Memory B cell (primary cell): ENCODE data around the gene CACNA2D4.

Experiments
- ATAC-seq: fragments of 150-1000 bp; cut with Tn5 transposase; 2 replicates; pipeline ENCODE4 v1.10.0; 2021; ENCODE audit warnings: low read depth, mild to moderate bottlenecking, moderate library complexity
- DNase-seq, 2 donors: peaks; one replicate each; pipeline ENCODE4 v3.0.0; 2022; ENCODE audit warnings: low spot score in 2 of 2
- H3K27ac Mint-ChIP-seq: one replicate; pipeline ENCODE4 v1.8.0; 2022; ENCODE audit warnings: mild to moderate bottlenecking, moderate library complexity, mixed read lengths
- H3K27me3 Mint-ChIP-seq: one replicate; pipeline ENCODE4 v1.8.0; 2022; ENCODE audit warnings: mixed read lengths
- H3K36me3 Mint-ChIP-seq: one replicate; pipeline ENCODE4 v1.8.0; 2022; ENCODE audit warnings: mild to moderate bottlenecking, mixed read lengths
- H3K4me1 Mint-ChIP-seq: one replicate; pipeline ENCODE4 v1.8.0; 2022; ENCODE audit warnings: mixed read lengths
- H3K4me3 Mint-ChIP-seq: one replicate; pipeline ENCODE4 v1.8.0; 2022; ENCODE audit warnings: mild to moderate bottlenecking, moderate library complexity, mixed read lengths
- H3K9me3 Mint-ChIP-seq: one replicate; pipeline ENCODE4 v1.8.0; 2022; ENCODE audit warnings: mixed read lengths

CACNA2D4 gene

GRCh38 chr12:1799882-1800400 lies 118.5 kb downstream of the CACNA2D4 start:
- Mint-ChIP-seq H3K9me3 (peaks cover 1% of the 10 kb centered on the region), H3K4me3 (no peak overlapping the region), H3K4me1 (peaks cover 23% of the 10 kb centered on the region), H3K36me3 (no peaks in the 10 kb centered on the region), H3K27ac (no peak overlapping the region), H3K27me3 (no peaks in the 10 kb centered on the region)
- DNase-seq (no peak), ATAC-seq (no peak)

- DNase-seq (no peak), ATAC-seq (no peak)
- no peaks in the 10 kb centered on the region for H3K27me3 Mint-ChIP-seq
- no peak overlapping the region for H3K4me3 Mint-ChIP-seq
- H3K4me1 Mint-ChIP-seq = peaks cover 23% of the 10 kb centered on the region
- H3K9me3 Mint-ChIP-seq = no peaks in the 10 kb centered on the region
- H3K27ac Mint-ChIP-seq = no peak overlapping the region
- H3K36me3 Mint-ChIP-seq = no peaks in the 10 kb centered on the region
These were observed 119.2 kb downstream of the CACNA2D4 start for GRCh38 chr12:1799051-1799881.

DNA sequence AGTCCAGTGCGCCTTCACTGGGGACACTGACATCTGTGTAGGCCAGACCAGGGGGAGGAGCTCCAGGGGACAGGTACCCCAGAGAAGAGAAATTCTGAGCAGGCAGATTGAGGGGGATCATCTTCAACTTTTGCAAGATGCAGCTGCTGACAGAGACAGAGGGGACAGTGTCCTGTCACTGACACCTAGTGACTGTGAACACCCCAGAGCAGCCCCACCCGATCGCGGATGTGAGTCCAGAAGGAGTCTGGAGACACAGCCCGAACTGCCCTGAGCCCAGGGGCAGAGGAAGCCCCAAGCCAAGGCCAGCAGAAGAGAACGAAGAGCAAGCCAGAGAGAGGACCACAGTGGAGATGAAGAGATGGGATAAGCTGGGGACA lies 119.8 kb downstream of the CACNA2D4 start:
- Mint-ChIP-seq H3K9me3 (no peaks in the 10 kb centered on the region), H3K4me1 (peaks cover 23% of the 10 kb centered on the region), H3K4me3 (no peak overlapping the region), H3K27me3 (no peaks in the 10 kb centered on the region), H3K36me3 (no peaks in the 10 kb centered on the region), H3K27ac (no peak overlapping the region)
- DNase-seq = no peak
- no peak for ATAC-seq

GRCh38 chr12:1797991-1798640 lies 120.3 kb downstream of the CACNA2D4 start:
- H3K36me3 Mint-ChIP-seq = no peaks in the 10 kb centered on the region
- peaks cover 23% of the 10 kb centered on the region for H3K4me1 Mint-ChIP-seq
- ATAC-seq (no peak), DNase-seq (no peak)
- peak overlapping the region; percentile 43 for H3K4me3 Mint-ChIP-seq
- H3K27me3 Mint-ChIP-seq = no peaks in the 10 kb centered on the region
- H3K9me3 Mint-ChIP-seq = no peaks in the 10 kb centered on the region
- H3K27ac Mint-ChIP-seq = no peak overlapping the region

DNA sequence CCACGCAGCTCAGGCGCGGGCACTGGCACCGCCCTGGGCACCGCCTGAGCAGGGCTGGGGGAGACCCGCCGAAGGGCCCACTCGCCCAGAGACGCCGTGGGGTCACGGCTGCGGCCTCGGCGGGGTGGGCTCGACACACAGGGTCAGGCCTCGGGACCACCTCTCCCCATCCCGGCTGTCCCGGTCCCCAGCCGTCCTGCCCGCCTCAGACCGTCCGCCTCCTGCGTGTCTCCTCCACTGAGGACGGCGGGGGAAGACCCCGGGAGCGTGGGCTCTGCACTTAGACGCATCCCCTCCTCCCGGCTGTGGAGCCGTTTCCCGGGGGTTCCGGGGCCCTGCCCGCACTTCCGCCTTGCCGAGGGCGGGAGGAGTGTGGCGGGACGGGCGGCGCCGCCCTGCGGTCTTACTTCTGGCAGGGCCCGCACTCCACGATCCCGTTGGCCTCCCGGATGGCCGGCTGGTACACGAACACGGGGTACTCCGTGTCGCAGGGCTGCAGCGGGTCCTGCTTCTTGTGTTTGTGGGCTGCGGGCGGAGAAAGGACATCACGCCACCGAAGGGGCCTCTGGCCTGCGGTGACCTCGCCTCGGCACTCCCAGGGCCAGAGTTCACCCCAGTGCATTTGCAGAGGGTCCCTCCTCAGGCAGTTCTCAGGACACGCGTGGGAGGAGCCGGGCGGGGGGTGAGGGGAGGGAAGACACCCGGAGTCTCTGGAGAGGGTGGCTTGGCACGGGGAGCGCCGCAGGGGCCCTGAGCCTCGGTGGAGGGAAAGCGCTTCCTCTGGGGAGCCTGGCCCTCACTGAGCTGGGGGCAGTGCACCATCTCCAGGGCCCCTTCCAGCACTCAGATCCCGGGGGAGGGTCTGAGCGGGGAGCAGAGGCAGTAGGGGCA lies 121.2 kb downstream of the CACNA2D4 start:
- DNase-seq = peak in 1 of 2 donors; percentile 42
- Mint-ChIP-seq H3K27ac (peak overlapping the region; percentile 90), H3K9me3 (no peaks in the 10 kb centered on the region), H3K4me1 (peaks cover 23% of the 10 kb centered on the region), H3K4me3 (peak overlapping the region; percentile 85), H3K27me3 (no peaks in the 10 kb centered on the region), H3K36me3 (no peaks in the 10 kb centered on the region)
- ATAC-seq = no peak

DNA sequence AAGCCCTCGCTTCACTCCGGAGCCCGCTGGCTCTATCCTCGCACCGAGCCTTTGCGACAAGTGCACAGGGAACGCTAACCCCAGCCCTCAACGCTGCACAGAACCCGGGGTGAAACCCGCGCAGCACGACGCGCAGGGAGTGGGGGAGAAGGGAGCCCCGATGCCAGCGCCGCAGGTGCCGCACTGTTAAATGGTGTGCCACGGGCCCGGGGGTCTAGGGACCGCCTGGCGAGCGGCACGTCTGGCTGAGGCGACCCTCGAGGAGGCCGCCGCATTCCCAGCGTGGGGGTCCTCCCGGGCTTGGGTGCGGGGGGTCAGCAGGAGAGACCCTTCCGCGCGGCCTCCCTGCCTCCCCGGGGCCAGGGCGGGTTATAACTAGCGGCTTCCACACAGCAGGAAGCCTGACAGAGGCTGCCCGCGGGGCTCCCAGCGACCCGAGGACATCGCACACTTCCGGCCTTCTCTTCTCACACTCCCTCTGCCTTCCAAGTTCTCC lies 121.9 kb downstream of the CACNA2D4 start:
- peak in 1 of 2 donors; percentile 54 for DNase-seq
- peak; percentile 31 for ATAC-seq
- Mint-ChIP-seq H3K4me1 (peaks cover 20% of the 10 kb centered on the region), H3K9me3 (no peaks in the 10 kb centered on the region), H3K27me3 (no peaks in the 10 kb centered on the region), H3K36me3 (no peaks in the 10 kb centered on the region), H3K4me3 (peak overlapping the region; percentile 85), H3K27ac (peak overlapping the region; percentile 90)

GRCh38 chr12:1795785-1796514 lies 122.5 kb downstream of the CACNA2D4 start:
- Mint-ChIP-seq H3K36me3 (no peaks in the 10 kb centered on the region), H3K4me3 (peak overlapping the region; percentile 83), H3K27ac (peak overlapping the region; percentile 90), H3K4me1 (peaks cover 25% of the 10 kb centered on the region), H3K9me3 (no peaks in the 10 kb centered on the region), H3K27me3 (no peaks in the 10 kb centered on the region)
- peak; percentile 94 for ATAC-seq
- DNase-seq = peak; percentile 96 to 98

GRCh38 chr12:1795221-1795784 lies 123.1 kb downstream of the CACNA2D4 start:
- Mint-ChIP-seq H3K36me3 (no peaks in the 10 kb centered on the region), H3K9me3 (no peaks in the 10 kb centered on the region), H3K4me3 (peak overlapping the region; percentile 83), H3K27ac (no peak overlapping the region), H3K4me1 (peaks cover 21% of the 10 kb centered on the region), H3K27me3 (no peaks in the 10 kb centered on the region)
- ATAC-seq (no peak), DNase-seq (no peak)

GRCh38 chr12:1794440-1795090 lies 123.9 kb downstream of the CACNA2D4 start:
- DNase-seq (no peak), ATAC-seq (no peak)
- no peaks in the 10 kb centered on the region for H3K27me3 Mint-ChIP-seq
- no peak overlapping the region for H3K4me3 Mint-ChIP-seq
- H3K36me3 Mint-ChIP-seq = no peaks in the 10 kb centered on the region
- H3K9me3 Mint-ChIP-seq = no peaks in the 10 kb centered on the region
- no peak overlapping the region for H3K27ac Mint-ChIP-seq
- H3K4me1 Mint-ChIP-seq = peaks cover 18% of the 10 kb centered on the region

DNA sequence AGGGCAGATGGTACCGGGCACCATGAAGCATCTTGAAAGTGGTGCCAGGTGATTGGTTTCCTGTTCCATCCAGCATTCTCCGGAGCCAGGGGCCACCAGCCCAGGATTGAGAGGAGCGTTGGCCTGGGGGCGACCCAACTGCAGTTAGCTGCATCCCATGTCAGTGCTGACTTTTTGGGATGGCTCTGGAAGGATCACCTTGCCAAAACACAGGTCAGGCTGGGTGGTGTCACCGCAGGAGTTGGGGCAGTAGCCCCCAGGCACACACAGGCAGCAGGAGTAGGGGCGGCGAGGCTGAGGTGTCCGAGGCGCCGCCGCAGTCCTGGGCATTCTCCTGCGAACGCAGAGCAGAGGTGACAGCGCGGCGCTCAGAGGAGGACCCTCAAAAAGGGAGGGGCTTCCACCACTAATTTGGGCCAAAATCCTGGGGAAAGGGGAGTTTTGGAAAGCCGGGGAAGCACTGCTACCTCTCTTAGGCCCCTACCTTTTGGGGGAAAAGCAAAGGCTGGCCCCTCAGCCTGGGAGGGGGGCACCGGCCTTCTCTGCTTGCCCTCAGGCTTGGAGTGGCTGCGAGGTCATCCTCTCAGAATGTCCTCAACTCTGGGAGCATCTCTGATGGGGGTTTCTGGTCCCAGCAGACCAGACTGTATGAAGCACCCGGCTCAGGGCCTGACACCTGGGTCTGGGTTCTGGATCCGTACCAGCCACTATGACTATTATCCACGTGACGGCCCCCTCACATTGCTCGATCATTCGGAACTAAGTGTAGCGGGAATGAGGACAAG lies 124.8 kb downstream of the CACNA2D4 start:
- no peak overlapping the region for H3K27ac Mint-ChIP-seq
- ATAC-seq (no peak), DNase-seq (no peak)
- H3K9me3 Mint-ChIP-seq = no peaks in the 10 kb centered on the region
- no peaks in the 10 kb centered on the region for H3K36me3 Mint-ChIP-seq
- H3K4me1 Mint-ChIP-seq = peaks cover 13% of the 10 kb centered on the region
- H3K4me3 Mint-ChIP-seq = no peak overlapping the region
- H3K27me3 Mint-ChIP-seq = no peaks in the 10 kb centered on the region

DNA sequence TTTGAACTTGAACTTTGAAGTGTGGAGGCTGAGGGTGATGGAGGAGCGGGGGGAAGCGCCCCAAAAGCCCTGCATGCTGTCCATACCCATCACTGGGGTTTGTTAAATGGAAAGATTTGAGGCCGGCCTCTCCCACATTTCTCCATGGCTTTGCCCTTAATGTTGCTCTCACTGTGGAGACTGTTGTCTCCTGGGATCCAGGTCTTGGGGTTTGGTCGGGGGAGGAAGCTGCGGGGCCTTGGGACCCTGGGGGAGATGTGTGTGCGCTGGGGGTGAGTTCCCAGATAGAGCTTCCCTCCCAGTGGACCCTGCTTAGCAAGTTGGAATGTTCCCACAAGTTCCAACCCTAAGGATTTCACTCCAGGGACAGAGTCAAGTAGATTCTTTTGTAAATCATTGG lies 126.0 kb downstream of the CACNA2D4 start:
- H3K27ac Mint-ChIP-seq = no peak overlapping the region
- DNase-seq (no peak), ATAC-seq (no peak)
- H3K4me1 Mint-ChIP-seq = peaks cover 13% of the 10 kb centered on the region
- H3K27me3 Mint-ChIP-seq = no peaks in the 10 kb centered on the region
- H3K4me3 Mint-ChIP-seq = no peak overlapping the region
- H3K9me3 Mint-ChIP-seq = no peaks in the 10 kb centered on the region
- H3K36me3 Mint-ChIP-seq = peaks cover 1% of the 10 kb centered on the region
